Gastrocnemius medialis (tissue), 4 donors: ENCODE results near the gene BORCS5. TPM values are rescaled to one million over a fixed set of nuclear protein-coding genes. Genes with fewer than 3 reads are reported as not detected.

Source experiments
- ATAC-seq, 2 donors: fragments of 150-250 bp; one replicate each; pipeline ENCODE4 v1.9.1; 2016
- DNase-seq, 2 donors: peaks; one replicate each; pipeline ENCODE4 v3.0.0-alpha.2; 2019
- H3K27ac ChIP-seq, 4 donors: fragments of 200-600 bp; sonication (generic); 1 replicate in 1 of 4; 2 replicates in 3 of 4; pipeline ENCODE4 v1.5.1; 2016 to 2018; ENCODE audit warnings: mild to moderate bottlenecking in 2 of 4, moderate library complexity in 1 of 4
- H3K27me3 ChIP-seq, 3 donors: fragments of 200-600 bp; sonication (generic) in 2 of 3; 1 replicate in 1 of 3; 2 replicates in 2 of 3; pipeline versions ENCODE4 v1.5.1 to v1.6.0; 2016 to 2019; ENCODE audit warnings: mild to moderate bottlenecking in 1 of 3, moderate library complexity in 1 of 3
- H3K36me3 ChIP-seq, 2 donors: fragments of 200-600 bp; sonication (generic) in 1 of 2; one replicate each; pipeline ENCODE4 v1.5.1; 2017 to 2018
- H3K4me1 ChIP-seq, 2 donors: fragments of 200-600 bp; sonication (generic) in 1 of 2; one replicate each; pipeline ENCODE4 v1.5.1; 2016 to 2017; ENCODE audit warnings: mild to moderate bottlenecking in 2 of 2
- H3K4me3 ChIP-seq, 4 donors: fragments of 200-600 bp; sonication (generic) in 3 of 4; 1 replicate in 1 of 4; 2 replicates in 3 of 4; pipeline ENCODE4 v1.5.1; 2016 to 2019; ENCODE audit warnings: mild to moderate bottlenecking in 2 of 4
- H3K9me3 ChIP-seq, 3 donors: fragments of 200-600 bp; sonication (generic) in 2 of 3; 1 replicate in 1 of 3; 2 replicates in 2 of 3; pipeline ENCODE4 v1.5.1; 2016 to 2019
- POLR2A ChIP-seq, 2 donors: fragments of 450-650 bp; IDR thresholded peaks; one replicate each; pipeline ENCODE4 v1.6.1; 2017; ENCODE audit warnings: antibody characterized with exemption in 2 of 2, mild to moderate bottlenecking in 2 of 2, moderate library complexity in 2 of 2
- in situ Hi-C, 4 donors: fragments of 200-750 bp; cut with MboI; loops; one replicate each; pipeline versions ENCODE4 v1.15.0 to v1.8.0; 2017; ENCODE audit warnings: low sequenced_read_pairs in 4 of 4
- intact Hi-C: fragments of 100-400 bp; cut with DNase I; formaldehyde crosslinking; loops from one replicate; pipeline ENCODE4 v1.15.1; 2023; ENCODE audit warnings: low total_unique reads
- total RNA-seq, 4 donors: library from RNA; depleted of rRNA; stranded (reverse); fragments of >200 nt; gene quantifications; one replicate each; pipeline versions ENCODE4 v1.1.0 to v1.2.3, GENCODE V29; 2016
- TF ChIP-seq, protein P1 (sequence below), 5 experiments: fragments of 450-650 bp in 3 of 5; fragments of 200-600 bp in 2 of 5; sonication (generic) in 2 of 5; IDR thresholded peaks in 4 of 5; conservative IDR thresholded peaks in 1 of 5; 1 replicate in 4 of 5; 2 replicates in 1 of 5; pipeline ENCODE4 v1.5.1; 2016 to 2019; ENCODE audit warnings: antibody characterized with exemption in 5 of 5, mild to moderate bottlenecking in 3 of 5, moderate library complexity in 3 of 5

Gene BORCS5
- total RNA-seq, 4 donors from 2014 or later, result 13.0 to 13.9 (median 13.4) TPM

DNA sequence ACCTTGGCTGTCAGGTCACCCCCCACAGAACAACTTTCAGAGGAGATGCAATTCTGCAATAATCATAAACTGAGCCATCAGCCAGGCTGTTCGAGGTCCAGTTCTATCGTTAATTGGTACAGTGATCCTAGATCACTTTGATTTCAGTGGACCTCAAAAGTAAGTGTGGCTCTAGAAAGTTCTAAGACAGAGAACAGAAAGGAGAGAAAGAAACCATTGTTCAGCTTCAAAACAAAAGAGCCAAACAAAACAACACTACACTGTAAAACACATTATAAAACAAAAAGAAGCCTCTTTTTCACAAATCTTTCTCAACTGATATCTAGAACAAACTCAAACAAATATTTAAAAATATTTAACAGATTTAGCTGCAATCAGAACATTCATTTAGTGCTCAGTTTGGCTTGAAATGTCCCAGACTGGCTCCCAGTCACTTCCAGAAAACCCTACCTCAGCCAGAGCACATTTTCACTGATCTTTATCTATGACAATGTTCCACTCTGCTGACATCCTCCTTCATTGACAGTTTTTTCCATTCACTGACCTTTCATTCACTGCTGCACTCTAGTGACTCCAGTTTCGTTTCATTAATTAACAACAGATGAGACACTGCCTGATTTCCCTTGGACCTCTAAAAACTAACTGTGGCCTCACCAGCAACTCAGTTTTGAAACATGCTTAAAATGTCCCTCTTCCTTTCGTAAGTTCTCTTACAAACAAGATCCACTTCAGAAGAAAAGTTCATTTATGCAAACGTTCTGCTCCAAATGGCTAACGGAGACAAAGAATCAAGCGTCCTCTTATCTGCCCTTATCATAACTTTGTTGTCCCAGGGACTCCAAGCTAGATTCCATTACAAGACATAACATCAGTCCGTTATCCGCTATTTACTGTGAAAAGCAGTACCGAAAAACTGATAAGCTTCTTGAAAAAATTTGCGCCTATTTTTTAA lies 148.9 kb downstream of the BORCS5 start:
- DNase-seq (no peak), ATAC-seq (peak; percentile 45 to 65)
- H3K9me3 ChIP-seq, result no peaks in the 10 kb centered on the region
- peak overlapping the region; percentile 50 to 77 (median 72) for H3K27ac ChIP-seq
- intact Hi-C loops (loop anchor here (5.0 kb wide), 2 partner anchors 56 to 106 kb away; partner anchors contain the start of genes CREBL2 and DUSP16), in situ Hi-C loops (loop anchor here in 1 of 4 donors (10.0 kb wide), 1 partner anchor 199 kb away; no protein-coding TSS in a partner anchor)
- H3K27me3 ChIP-seq, result no peaks in the 10 kb centered on the region
- peak overlapping the region; percentile 18 to 44 (median 30) for H3K4me3 ChIP-seq
- H3K36me3 ChIP-seq, result no peaks in the 10 kb centered on the region
- TF ChIP-seq, protein P1, sequence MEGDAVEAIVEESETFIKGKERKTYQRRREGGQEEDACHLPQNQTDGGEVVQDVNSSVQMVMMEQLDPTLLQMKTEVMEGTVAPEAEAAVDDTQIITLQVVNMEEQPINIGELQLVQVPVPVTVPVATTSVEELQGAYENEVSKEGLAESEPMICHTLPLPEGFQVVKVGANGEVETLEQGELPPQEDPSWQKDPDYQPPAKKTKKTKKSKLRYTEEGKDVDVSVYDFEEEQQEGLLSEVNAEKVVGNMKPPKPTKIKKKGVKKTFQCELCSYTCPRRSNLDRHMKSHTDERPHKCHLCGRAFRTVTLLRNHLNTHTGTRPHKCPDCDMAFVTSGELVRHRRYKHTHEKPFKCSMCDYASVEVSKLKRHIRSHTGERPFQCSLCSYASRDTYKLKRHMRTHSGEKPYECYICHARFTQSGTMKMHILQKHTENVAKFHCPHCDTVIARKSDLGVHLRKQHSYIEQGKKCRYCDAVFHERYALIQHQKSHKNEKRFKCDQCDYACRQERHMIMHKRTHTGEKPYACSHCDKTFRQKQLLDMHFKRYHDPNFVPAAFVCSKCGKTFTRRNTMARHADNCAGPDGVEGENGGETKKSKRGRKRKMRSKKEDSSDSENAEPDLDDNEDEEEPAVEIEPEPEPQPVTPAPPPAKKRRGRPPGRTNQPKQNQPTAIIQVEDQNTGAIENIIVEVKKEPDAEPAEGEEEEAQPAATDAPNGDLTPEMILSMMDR (IDR thresholded peaks at IDR 0.05 in 4 of 5, conservative IDR thresholded peaks at IDR 0.05 in 1 of 5), result no peak
- TF ChIP-seq POLR2A (IDR thresholded peaks at IDR 0.05), result no peak
- peaks cover 48 to 57% of the 10 kb centered on the region in 2 donors for H3K4me1 ChIP-seq

DNA sequence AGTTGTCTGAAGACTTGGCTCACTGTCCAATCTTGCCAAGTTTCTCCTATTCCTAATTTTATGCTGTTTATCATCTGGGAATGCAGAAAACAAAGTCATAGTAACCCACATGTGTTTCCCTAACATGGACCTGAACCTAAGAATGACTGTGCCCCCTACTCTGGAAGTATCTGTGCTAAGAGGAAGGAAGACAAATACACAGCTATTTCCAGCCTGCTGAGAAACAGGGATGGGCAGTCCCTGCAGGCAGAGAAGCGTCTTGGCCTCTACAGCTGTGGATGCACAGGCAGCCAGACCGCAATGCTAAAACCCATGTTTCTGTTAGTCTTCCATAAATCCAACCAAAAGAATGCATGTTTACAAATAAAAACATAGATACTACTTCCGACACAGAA lies 149.6 kb downstream of the BORCS5 start:
- H3K4me1 ChIP-seq, result peaks cover 48 to 57% of the 10 kb centered on the region in 2 donors
- peak overlapping the region; percentile 18 to 44 (median 30) for H3K4me3 ChIP-seq
- intact Hi-C loops, result loop anchor here (5.0 kb wide), 2 partner anchors 56 to 106 kb away; partner anchors contain the start of genes CREBL2 and DUSP16
- no peaks in the 10 kb centered on the region for H3K36me3 ChIP-seq
- H3K9me3 ChIP-seq, result no peaks in the 10 kb centered on the region
- peak; percentile 55 to 74 for ATAC-seq
- TF ChIP-seq, protein P1 (IDR thresholded peaks at IDR 0.05 in 4 of 5, conservative IDR thresholded peaks at IDR 0.05 in 1 of 5), result no peak
- TF ChIP-seq POLR2A (IDR thresholded peaks at IDR 0.05), result no peak
- H3K27ac ChIP-seq, result peak overlapping the region; percentile 50 to 77 (median 72)
- no peak for DNase-seq
- H3K27me3 ChIP-seq, result no peaks in the 10 kb centered on the region
- in situ Hi-C loops, result loop anchor here in 1 of 4 donors (10.0 kb wide), 1 partner anchor 198 kb away; no protein-coding TSS in a partner anchor

DNA sequence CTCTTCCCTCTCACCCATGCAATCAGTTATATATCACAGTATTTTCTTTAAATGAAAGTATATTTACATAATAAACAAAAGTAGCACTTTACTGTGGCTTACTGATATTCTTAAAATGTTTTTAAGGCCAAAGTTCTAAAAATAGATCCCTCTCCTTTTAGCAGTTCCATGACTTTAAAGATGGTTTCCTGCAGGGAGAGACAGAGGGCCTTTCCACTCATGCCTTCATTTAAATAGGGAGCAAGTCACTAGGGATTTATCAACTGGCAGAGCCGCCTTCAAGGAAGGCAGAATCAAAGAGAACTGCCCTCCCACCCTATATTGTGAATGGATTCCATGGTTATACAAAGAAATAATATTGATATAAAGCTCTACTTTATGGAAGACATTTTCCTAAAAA lies 150.2 kb downstream of the BORCS5 start:
- Histone ChIP-seq H3K27me3 (no peaks in the 10 kb centered on the region), H3K4me3 (no peak overlapping the region), H3K9me3 (no peaks in the 10 kb centered on the region), H3K4me1 (peaks cover 48 to 55% of the 10 kb centered on the region in 2 donors), H3K27ac (peak overlapping the region; percentile 50 to 77 (median 72)), H3K36me3 (no peaks in the 10 kb centered on the region)
- in situ Hi-C loops (loop anchor here in 1 of 4 donors (10.0 kb wide), 1 partner anchor 198 kb away; no protein-coding TSS in a partner anchor), intact Hi-C loops (loop anchor here (5.0 kb wide), 2 partner anchors 55 to 105 kb away; partner anchors contain the start of genes CREBL2 and DUSP16)
- ATAC-seq, result no peak
- TF ChIP-seq POLR2A (IDR thresholded peaks at IDR 0.05), result no peak
- TF ChIP-seq, protein P1 (IDR thresholded peaks at IDR 0.05 in 4 of 5, conservative IDR thresholded peaks at IDR 0.05 in 1 of 5), result no peak
- DNase-seq, result no peak

DNA sequence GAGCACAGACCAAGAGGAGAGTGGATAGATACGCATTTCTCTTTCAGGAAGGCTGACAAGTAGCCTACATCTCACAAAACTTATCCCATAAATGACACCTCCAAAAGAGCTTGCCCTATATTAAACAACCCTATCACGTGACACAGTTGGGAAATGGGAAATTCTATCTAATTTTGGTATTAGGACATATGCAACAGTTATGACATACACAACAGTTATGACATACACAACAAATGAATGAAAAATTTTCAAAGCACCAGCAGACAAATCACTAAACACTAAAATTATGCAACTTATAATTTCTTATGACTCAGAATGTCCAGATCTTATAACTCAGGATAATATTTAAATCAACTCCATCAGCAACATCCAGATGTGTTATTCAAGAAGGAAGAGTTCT lies 151.7 kb downstream of the BORCS5 start:
- in situ Hi-C loops, result loop anchor here in 1 of 4 donors (10.0 kb wide), 1 partner anchor 196 kb away; no protein-coding TSS in a partner anchor
- DNase-seq, result no peak
- H3K9me3 ChIP-seq, result no peaks in the 10 kb centered on the region
- TF ChIP-seq, protein P1 (IDR thresholded peaks at IDR 0.05 in 4 of 5, conservative IDR thresholded peaks at IDR 0.05 in 1 of 5), result no peak
- no peak for TF ChIP-seq POLR2A (IDR thresholded peaks at IDR 0.05)
- no peaks in the 10 kb centered on the region for H3K36me3 ChIP-seq
- H3K27ac ChIP-seq, result peak overlapping the region; percentile 24 to 74 (median 48)
- H3K4me1 ChIP-seq, result peaks cover 61 to 64% of the 10 kb centered on the region in 2 donors
- peak in 1 of 2 donors; percentile 34 for ATAC-seq
- no peak overlapping the region for H3K4me3 ChIP-seq
- intact Hi-C loops, result loop anchor here (5.0 kb wide), 2 partner anchors 54 to 104 kb away; partner anchors contain the start of genes CREBL2 and DUSP16
- H3K27me3 ChIP-seq, result no peaks in the 10 kb centered on the region
